B cell (primary cell): ENCODE results near the gene TRABD2B. TPM values are rescaled to one million over a fixed set of nuclear protein-coding genes. Genes with fewer than 3 reads are reported as not detected.

ENCODE experiments used
- ATAC-seq: fragments of 200-7000 bp; cut with Tn5 transposase; one replicate; pipeline ENCODE4 v1.10.0; 2021; ENCODE audit warnings: low read depth, mild to moderate bottlenecking, moderate number of reproducible peaks, moderate library complexity
- CTCF ChIA-PET: fragments of 350-600 bp; sonication (Branson Sonifier 250); formaldehyde crosslinking; loops from one replicate; lab custom pipeline; 2021; ENCODE audit warnings: antibody characterized with exemption, inconsistent platforms; lab: Charles Lee
- POLR2A ChIA-PET: fragments of 350-600 bp; sonication (Branson Sonifier 250); formaldehyde crosslinking; loops from one replicate; lab custom pipeline; 2021; ENCODE audit warnings: antibody characterized with exemption; lab: Charles Lee
- DNase-seq: peaks from one replicate; pipeline ENCODE4 v3.0.0; 2013
- H2AFZ ChIP-seq: 2 replicates; pipeline ENCODE4 v1.6.1; 2012; ENCODE audit warnings: mild to moderate bottlenecking, low read depth, low read length; ENCODE audit not compliant: insufficient read depth, poor library complexity, severe bottlenecking
- H3K27ac ChIP-seq, 2 donors: 1 replicate in 1 of 2; 2 replicates in 1 of 2; pipeline ENCODE4 v1.5.1; 2012 to 2013; ENCODE audit warnings: low read length in 2 of 2, mild to moderate bottlenecking in 2 of 2, moderate library complexity in 1 of 2
- H3K27me3 ChIP-seq, 4 experiments: fragments of 200-600 bp in 1 of 4; sonication (generic) in 1 of 4; replicated peaks in 1 of 4; 1 replicate in 2 of 4; 2 replicates in 2 of 4; pipeline versions ENCODE4 v1.6.1 to v1.7.0; 2013 to 2016; ENCODE audit warnings: low read length in 3 of 4, mild to moderate bottlenecking in 2 of 4, mixed read lengths in 1 of 4, moderate library complexity in 1 of 4; ENCODE audit not compliant: insufficient read depth in 4 of 4, control insufficient read depth in 3 of 4; ENCODE audit errors: control extremely low read depth in 1 of 4
- H3K36me3 ChIP-seq, 2 experiments: replicated peaks in 1 of 2; 1 replicate in 1 of 2; 2 replicates in 1 of 2; pipeline versions ENCODE4 v1.6.1 to v1.7.1; 2013; ENCODE audit warnings: low read length in 1 of 2; ENCODE audit not compliant: insufficient read depth in 2 of 2, control insufficient read depth in 1 of 2; ENCODE audit errors: control extremely low read depth in 1 of 2, extremely low read depth in 1 of 2
- H3K4me1 ChIP-seq, 2 donors: fragments of 200-600 bp in 1 of 2; sonication (generic) in 1 of 2; 1 replicate in 1 of 2; 2 replicates in 1 of 2; pipeline versions ENCODE4 v1.5.1 to v1.6.1; 2013 to 2017; ENCODE audit warnings: low read length in 2 of 2; ENCODE audit not compliant: control insufficient read depth in 2 of 2, insufficient read depth in 2 of 2
- H3K4me2 ChIP-seq: replicated peaks from 2 replicates; pipeline ENCODE3; 2012; ENCODE audit warnings: mild to moderate bottlenecking, low read depth, low read length; ENCODE audit not compliant: poor library complexity, severe bottlenecking
- H3K4me3 ChIP-seq, 5 experiments: fragments of 200-600 bp in 1 of 5; sonication (generic) in 1 of 5; 1 replicate in 3 of 5; 2 replicates in 2 of 5; pipeline versions ENCODE4 v1.5.1 to v1.7.0; 2011 to 2016; ENCODE audit warnings: low read length in 4 of 5, mild to moderate bottlenecking in 4 of 5, low read depth in 2 of 5, control low read depth in 1 of 5, moderate library complexity in 1 of 5; ENCODE audit not compliant: insufficient read depth in 1 of 5; ENCODE audit errors: control extremely low read depth in 1 of 5, extremely low read depth in 1 of 5
- H3K79me2 ChIP-seq: fragments of 200-600 bp; sonication (generic); one replicate; pipeline ENCODE4 v1.6.0; 2016; ENCODE audit warnings: low read length; ENCODE audit not compliant: control insufficient read depth, insufficient read depth
- H3K9ac ChIP-seq: fragments of 200-600 bp; sonication (generic); 2 replicates; pipeline ENCODE4 v1.6.1; 2017; ENCODE audit warnings: mild to moderate bottlenecking, low read length, moderate library complexity
- H3K9me3 ChIP-seq, 3 donors: one replicate each; pipeline versions ENCODE4 v1.6.1 to v1.7.1; 2013; ENCODE audit warnings: low read length in 2 of 3; ENCODE audit not compliant: control insufficient read depth in 2 of 3, insufficient read depth in 1 of 3; ENCODE audit errors: control extremely low read depth in 1 of 3
- H4K20me1 ChIP-seq: 2 replicates; pipeline ENCODE4 v1.6.0; 2012; ENCODE audit warnings: mild to moderate bottlenecking, low read length; ENCODE audit not compliant: insufficient read depth, control insufficient read depth, poor library complexity, severe bottlenecking
- H3K27ac Mint-ChIP-seq: one replicate; pipeline ENCODE4 v1.8.0; 2021; ENCODE audit warnings: mixed read lengths
- H3K27me3 Mint-ChIP-seq: one replicate; pipeline ENCODE4 v1.8.0; 2021; ENCODE audit warnings: mixed read lengths
- H3K4me1 Mint-ChIP-seq: one replicate; pipeline ENCODE4 v1.8.0; 2021; ENCODE audit warnings: mixed read lengths
- H3K4me3 Mint-ChIP-seq: one replicate; pipeline ENCODE4 v1.8.0; 2021; ENCODE audit warnings: mixed read lengths
- H3K9me3 Mint-ChIP-seq: one replicate; pipeline ENCODE4 v1.8.0; 2022; ENCODE audit warnings: mixed read lengths; ENCODE audit not compliant: insufficient read depth
- CTCF ChIP-seq: fragments of 200-600 bp; IDR thresholded peaks from one replicate; pipeline ENCODE4 v1.8.0; 2022; ENCODE audit warnings: antibody characterized with exemption, mild to moderate bottlenecking
- EZH2 ChIP-seq: IDR thresholded peaks from 2 replicates; pipeline ENCODE4 v1.6.1; 2012; ENCODE audit warnings: borderline replicate concordance, low read depth, mild to moderate bottlenecking, moderate library complexity, low read length; ENCODE audit not compliant: insufficient read depth, poor library complexity, severe bottlenecking
- WGBS: methylation state at CpG from one replicate; pipeline ENCODE4 v1.1.5; 2013; ENCODE audit warnings: missing lambda C conversion rate; ENCODE audit not compliant: insufficient coverage; 5-methylcytosine and 5-hydroxymethylcytosine counted together
- intact Hi-C: fragments of 100-400 bp; cut with micrococcal nuclease; formaldehyde crosslinking; loops from one replicate; pipeline ENCODE4 v1.10.0; 2022
- polyA plus RNA-seq: library from polyadenylated mRNA; depleted of rRNA; stranded (reverse); fragments of >200 nt; gene quantifications from 2 replicates; pipeline ENCODE4 v1.2.3, GENCODE V29; 2012
- total RNA-seq, 2 donors: library from RNA; stranded (reverse); fragments of 120-200 nt in 1 of 2; gene quantifications; 1 replicate in 1 of 2; 2 replicates in 1 of 2; pipeline versions ENCODE4 v1.2.3 to v1.2.4, GENCODE V29; 2013 to 2022

TRABD2B gene
- total and polyA plus RNA-seq, 2 donors (not counting 1 experiment from before 2014, with no cell fraction given): not detected

GRCh38 chr1:47805921-47806361 is 191.2 kb downstream of the TRABD2B start:
- intact Hi-C loops: no loop called here
- DNase-seq (no peak), ATAC-seq (no peak)
- ChIA-PET CTCF (no interaction called here), POLR2A (no interaction called here)
- Histone ChIP-seq H3K9ac (no peak overlapping the region), H3K27ac (no peak overlapping the region), H3K27me3 (peaks cover 0 to 3% (median 0%) of the 10 kb centered on the region in 4 experiments), H3K79me2 (no peaks in the 10 kb centered on the region), H4K20me1 (no peaks in the 10 kb centered on the region), H3K4me1 (no peaks in the 10 kb centered on the region), H3K4me3 (no peak overlapping the region), H3K36me3 (no peaks in the 10 kb centered on the region), H2AFZ (no peak overlapping the region), H3K4me2 (no peak overlapping the region), H3K9me3 (no peaks in the 10 kb centered on the region)
- 92% methylated on average over 4 of the region's 6 CpGs for WGBS
- H3K4me3 Mint-ChIP-seq: no peak overlapping the region
- peaks cover 7% of the 10 kb centered on the region for H3K27me3 Mint-ChIP-seq
- no peaks in the 10 kb centered on the region for H3K9me3 Mint-ChIP-seq
- H3K27ac Mint-ChIP-seq: no peak overlapping the region
- no peaks in the 10 kb centered on the region for H3K4me1 Mint-ChIP-seq
- TF ChIP-seq CTCF (no peak), EZH2 (no peak)

GRCh38 chr1:47805018-47805417 is 192.2 kb downstream of the TRABD2B start:
- Mint-ChIP-seq H3K9me3 (no peaks in the 10 kb centered on the region), H3K27me3 (no peaks in the 10 kb centered on the region), H3K4me3 (no peak overlapping the region), H3K27ac (no peak overlapping the region), H3K4me1 (no peaks in the 10 kb centered on the region)
- Histone ChIP-seq H3K36me3 (no peaks in the 10 kb centered on the region), H4K20me1 (no peaks in the 10 kb centered on the region), H3K27ac (no peak overlapping the region), H3K4me1 (no peaks in the 10 kb centered on the region), H3K4me3 (no peak overlapping the region), H3K4me2 (no peak overlapping the region), H3K9ac (no peak overlapping the region), H3K9me3 (no peaks in the 10 kb centered on the region), H2AFZ (no peak overlapping the region), H3K79me2 (no peaks in the 10 kb centered on the region), H3K27me3 (no peaks in the 10 kb centered on the region)
- CTCF ChIA-PET: no interaction called here
- TF ChIP-seq EZH2 (no peak), CTCF (no peak)
- no peak for DNase-seq
- intact Hi-C loops: no loop called here
- POLR2A ChIA-PET: no interaction called here
- no peak for ATAC-seq
